K562 (cell line): ENCODE data around the gene PLEKHM2. TPM values are rescaled to one million over a fixed set of nuclear protein-coding genes. Genes with fewer than 3 reads are reported as not detected.

ENCODE experiments used
- ATAC-seq: fragments of 200-7000 bp; cut with Tn5 transposase; 3 replicates; pipeline ENCODE4 v1.9.1; 2020; ENCODE audit warnings: moderate library complexity
- BruUV-seq: library from RNA; stranded (reverse); fragments of 400-500 nt; replicated peaks from 2 replicates; lab custom pipeline; 2021; lab: Mats Ljungman, UMichigan
- CTCF ChIA-PET: fragments of 300-600 bp; formaldehyde crosslinking; extraction: SDS; loops from one replicate; lab custom pipeline; 2021; ENCODE audit warnings: low intra/inter-chr PET ratio; lab: Yijun Ruan, JAX
- POLR2A ChIA-PET: fragments of 300-600, 350-650 bp; sonication (Branson Sonifier 250); formaldehyde crosslinking; extraction: SDS; loops from one replicate; lab custom pipeline; 2021; ENCODE audit warnings: antibody characterized with exemption, inconsistent platforms; lab: Yijun Ruan, JAX
- DNase-seq, 4 experiments: peaks; one replicate each; pipeline versions ENCODE4 v3.0.0 to v3.0.0-alpha.2; 2011 to 2018; ENCODE audit warnings: low spot score in 3 of 4, mixed read lengths in 3 of 4; ENCODE audit errors: extremely low read depth in 1 of 4
- FAIRE-seq: peaks from 2 replicates; lab custom pipeline; 2011; peaks lifted over from hg19 to GRCh38; lab: Jason Lieb, UNC
- H2AFZ ChIP-seq: 2 replicates; pipeline ENCODE4 v1.6.0; 2011; ENCODE audit warnings: low read depth, low read length, control low read depth, inconsistent platforms
- H3K27ac ChIP-seq: fragments of 200-600 bp; 3 replicates; pipeline ENCODE4 v1.8.0; 2011; ENCODE audit warnings: low read depth, mild to moderate bottlenecking, control low read depth, inconsistent platforms, low read length, moderate library complexity, mixed read lengths; ENCODE audit errors: extremely low read depth
- H3K27me3 ChIP-seq, 2 experiments: fragments of 300-600 bp in 1 of 2; 2 replicates in 1 of 2; 3 replicates in 1 of 2; pipeline versions ENCODE4 v1.6.0 to v1.8.0; 2011; ENCODE audit warnings: inconsistent platforms in 2 of 2, low read length in 2 of 2, mild to moderate bottlenecking in 1 of 2, mixed read lengths in 1 of 2, moderate library complexity in 1 of 2; ENCODE audit not compliant: control insufficient read depth in 2 of 2, insufficient read depth in 2 of 2
- H3K36me3 ChIP-seq: fragments of 300-600 bp; 3 replicates; pipeline ENCODE4 v1.8.0; 2011; ENCODE audit warnings: mild to moderate bottlenecking, low read length, inconsistent platforms; ENCODE audit not compliant: control insufficient read depth, insufficient read depth
- H3K4me1 ChIP-seq, 2 experiments: fragments of 200-600 bp in 1 of 2; replicated peaks in 1 of 2; 2 replicates in 1 of 2; 3 replicates in 1 of 2; pipeline versions ENCODE4 v1.5.1 to v1.8.0; 2011; ENCODE audit warnings: inconsistent platforms in 2 of 2, low read length in 2 of 2, mild to moderate bottlenecking in 1 of 2, mixed read lengths in 1 of 2, moderate library complexity in 1 of 2; ENCODE audit not compliant: control insufficient read depth in 2 of 2, insufficient read depth in 2 of 2
- H3K4me2 ChIP-seq: 2 replicates; pipeline ENCODE4 v1.6.1; 2011; ENCODE audit warnings: low read length, control low read depth, inconsistent platforms, mixed read lengths; ENCODE audit not compliant: insufficient read depth
- H3K4me3 ChIP-seq: fragments of 200-600 bp; sonication (generic), shearing (Covaris generic); 2 replicates; pipeline ENCODE4 v1.5.1; 2016; ENCODE audit warnings: control low read depth, inconsistent platforms
- H3K79me2 ChIP-seq: fragments of 200-600 bp; 3 replicates; pipeline ENCODE4 v1.8.0; 2011; ENCODE audit warnings: low read length, inconsistent platforms; ENCODE audit not compliant: control insufficient read depth, insufficient read depth
- H3K9ac ChIP-seq, 2 experiments: 2 replicates each; pipeline versions ENCODE4 v1.6.0 to v1.6.1; 2011; ENCODE audit warnings: low read depth in 2 of 2, low read length in 2 of 2, control low read depth in 1 of 2, inconsistent platforms in 1 of 2, mild to moderate bottlenecking in 1 of 2, mixed read lengths in 1 of 2; ENCODE audit not compliant: insufficient read depth in 1 of 2
- H3K9me1 ChIP-seq: one replicate; pipeline ENCODE4 v1.6.0; 2011; ENCODE audit warnings: inconsistent platforms, mild to moderate bottlenecking, low read length, moderate library complexity; ENCODE audit not compliant: control insufficient read depth, insufficient read depth
- H3K9me3 ChIP-seq: replicated peaks from 2 replicates; pipeline ENCODE4 v1.5.1; 2011; ENCODE audit warnings: low read depth, low read length, inconsistent platforms; ENCODE audit not compliant: control insufficient read depth, insufficient read depth
- H4K20me1 ChIP-seq: replicated peaks from 2 replicates; pipeline ENCODE4 v1.6.1; 2011; ENCODE audit warnings: low read length, inconsistent platforms, mixed read lengths; ENCODE audit not compliant: control insufficient read depth, insufficient read depth
- BCOR ChIP-seq: fragments of 450-650 bp; IDR thresholded peaks from 2 replicates; pipeline ENCODE4 v1.6.1; 2016
- BRCA1 ChIP-seq, 2 experiments: fragments of 450-650 bp in 1 of 2; sonication (generic) in 1 of 2; formaldehyde crosslinking in 1 of 2; IDR thresholded peaks; 2 replicates each; pipeline versions ENCODE4 v1.5.0 to v1.6.1; 2017 to 2020; ENCODE audit warnings: mild to moderate bottlenecking in 1 of 2, missing genetic modification reagents in 1 of 2
- BRF1 ChIP-seq: IDR thresholded peaks from 3 replicates; pipeline ENCODE4 v1.6.1; 2011; ENCODE audit warnings: borderline replicate concordance, mild to moderate bottlenecking; ENCODE audit not compliant: insufficient read length; ENCODE audit errors: extremely low read depth
- CBX1 ChIP-seq: sonication (generic); IDR thresholded peaks from 2 replicates; pipeline ENCODE4 v1.6.1; 2016; ENCODE audit warnings: antibody characterized with exemption, low read depth, mild to moderate bottlenecking
- CBX3 ChIP-seq, 2 experiments: IDR thresholded peaks; 1 replicate in 1 of 2; 2 replicates in 1 of 2; pipeline ENCODE4 v1.6.1; 2012; ENCODE audit warnings: inconsistent platforms in 2 of 2, low read length in 2 of 2, borderline replicate concordance in 1 of 2, control low read depth in 1 of 2
- CXXC5 ChIP-seq: fragments of 250-450 bp; sonication (Bioruptor Pico); IDR thresholded peaks from 2 replicates; pipeline ENCODE4 v1.8.0; 2022; ENCODE audit warnings: inconsistent platforms, mild to moderate bottlenecking, moderate library complexity
- GTF2F1 ChIP-seq: IDR thresholded peaks from 2 replicates; pipeline ENCODE4 v1.6.1; 2011; ENCODE audit warnings: low read depth, low read length, improper control_type of control experiment
- KAT7 ChIP-seq: sonication (generic); formaldehyde crosslinking; IDR thresholded peaks from 2 replicates; pipeline ENCODE4 v1.8.0; 2022; ENCODE audit warnings: missing genetic modification reagents, mild to moderate bottlenecking, borderline replicate concordance
- NFE2L1 ChIP-seq: fragments of 450-650 bp; IDR thresholded peaks from 2 replicates; pipeline ENCODE4 v1.6.1; 2016; ENCODE audit warnings: missing genetic modification characterization, low read depth, mild to moderate bottlenecking, missing compliant biosample characterization, moderate library complexity, borderline replicate concordance
- NFIC ChIP-seq: fragments of 450-650 bp; IDR thresholded peaks from 2 replicates; pipeline ENCODE4 v1.6.1; 2017; ENCODE audit warnings: mild to moderate bottlenecking, inconsistent platforms
- PHF8 ChIP-seq: fragments of 200-600 bp; sonication (generic); IDR thresholded peaks from 2 replicates; pipeline ENCODE4 v1.6.1; 2012; ENCODE audit warnings: mixed run types, mild to moderate bottlenecking, inconsistent platforms, low read length, moderate library complexity, borderline replicate concordance
- POLR2AphosphoS2 ChIP-seq: IDR thresholded peaks from 2 replicates; pipeline ENCODE4 v1.6.1; 2012; ENCODE audit warnings: low read length, improper control_type of control experiment
- SETDB1 ChIP-seq: IDR thresholded peaks from one replicate; pipeline ENCODE4 v1.6.1; 2012; ENCODE audit warnings: low read length, control low read depth, inconsistent platforms
- SNRNP70 ChIP-seq: fragments of 200-400 bp; formaldehyde crosslinking; optimal IDR thresholded peaks from 2 replicates; pipeline ENCODE3; 2017; ENCODE audit warnings: low read depth, low read length
- ZBED1 ChIP-seq: IDR thresholded peaks from 2 replicates; pipeline ENCODE4 v1.6.1; 2014
- ZKSCAN8 ChIP-seq: fragments of 200-800 bp; sonication (Bioruptor generic); IDR thresholded peaks from 2 replicates; pipeline ENCODE4 v1.6.1; 2016; ENCODE audit warnings: missing genetic modification characterization, missing compliant biosample characterization
- ZNF282 ChIP-seq: sonication (generic); formaldehyde crosslinking; IDR thresholded peaks from 2 replicates; pipeline ENCODE4 v1.8.1; 2023; ENCODE audit warnings: missing genetic modification reagents
- ZNF589 ChIP-seq: fragments of 200-800 bp; sonication (Bioruptor generic); IDR thresholded peaks from 2 replicates; pipeline ENCODE4 v1.6.1; 2016; ENCODE audit warnings: low read depth, missing genetic modification characterization, missing compliant biosample characterization
- ZNF785 ChIP-seq: fragments of 250-450 bp; sonication (Bioruptor Pico); IDR thresholded peaks from 2 replicates; pipeline ENCODE4 v1.4.0; 2020; ENCODE audit warnings: mild to moderate bottlenecking
- ZSCAN29 ChIP-seq: fragments of 450-650 bp; IDR thresholded peaks from 2 replicates; pipeline ENCODE4 v1.6.1; 2017
- WGBS: fragments of 100-300 bp; shearing (Covaris generic); methylation state at CpG from one replicate; pipeline ENCODE4 v1.1.6; 2016; ENCODE audit warnings: low coverage, mixed read lengths; ENCODE audit not compliant: insufficient coverage; ENCODE audit errors: missing lambda C conversion rate; 5-methylcytosine and 5-hydroxymethylcytosine counted together
- in situ Hi-C: fragments of 300-500 bp; cut with MboI; formaldehyde crosslinking; loops from 4 replicates; pipeline ENCODE4 v1.15.0; 2018; ENCODE audit warnings: inconsistent platforms, mixed read lengths
- intact Hi-C: fragments of 100-400 bp; cut with micrococcal nuclease; formaldehyde crosslinking; loops from 2 replicates; pipeline ENCODE4 v1.14.2; 2022
- polyA plus RNA-seq, 8 experiments: library from polyadenylated mRNA; depleted of rRNA in 4 of 8; stranded (reverse) in 5 of 8; unstranded in 3 of 8; fragments of >200 nt; fragmentation: Nextera tagmentation in 2 of 8; fragmentation: Illumina TruSeq in 1 of 8; extraction: Ambion mirVana in 2 of 8; extraction: Trizol in 1 of 8; gene quantifications; 2 replicates each; pipeline versions ENCODE4 v1.2.1 to v1.2.3, GENCODE V29; 2011 to 2014; ENCODE audit warnings: inconsistent platforms in 1 of 8, missing spikeins in 1 of 8
- total RNA-seq, 7 experiments: library from RNA; depleted of rRNA in 6 of 7; stranded (reverse); fragments of >200 nt in 6 of 7; fragmentation: Illumina TruSeq in 2 of 7; extraction: Trizol in 2 of 7; gene quantifications; 2 replicates each; pipeline versions ENCODE4 v1.2.1 to v1.2.3, GENCODE V29; 2011 to 2021; ENCODE audit warnings: low replicate concordance in 1 of 7
- TF ChIP-seq, protein P1 (sequence below): IDR thresholded peaks from 2 replicates; pipeline ENCODE4 v1.6.1; 2016; ENCODE audit warnings: missing genetic modification characterization, missing compliant biosample characterization
- TF ChIP-seq, protein P2 (sequence below), 3 experiments: fragments of 200-800 bp in 1 of 3; sonication (Bioruptor generic) in 1 of 3; sonication (generic) in 1 of 3; formaldehyde crosslinking in 1 of 3; IDR thresholded peaks; 2 replicates each; pipeline versions ENCODE4 v1.6.1 to v1.8.0; 2016 to 2022; ENCODE audit warnings: mild to moderate bottlenecking in 2 of 3, missing compliant biosample characterization in 2 of 3, missing genetic modification characterization in 2 of 3, missing genetic modification reagents in 1 of 3

Gene PLEKHM2
- total and polyA plus RNA-seq, 9 of the 15 experiments (the other 6 are each of a cell fraction or from before 2014, with no cell fraction given), result 0.27 to 63.7 (median 33.2) TPM

DNA sequence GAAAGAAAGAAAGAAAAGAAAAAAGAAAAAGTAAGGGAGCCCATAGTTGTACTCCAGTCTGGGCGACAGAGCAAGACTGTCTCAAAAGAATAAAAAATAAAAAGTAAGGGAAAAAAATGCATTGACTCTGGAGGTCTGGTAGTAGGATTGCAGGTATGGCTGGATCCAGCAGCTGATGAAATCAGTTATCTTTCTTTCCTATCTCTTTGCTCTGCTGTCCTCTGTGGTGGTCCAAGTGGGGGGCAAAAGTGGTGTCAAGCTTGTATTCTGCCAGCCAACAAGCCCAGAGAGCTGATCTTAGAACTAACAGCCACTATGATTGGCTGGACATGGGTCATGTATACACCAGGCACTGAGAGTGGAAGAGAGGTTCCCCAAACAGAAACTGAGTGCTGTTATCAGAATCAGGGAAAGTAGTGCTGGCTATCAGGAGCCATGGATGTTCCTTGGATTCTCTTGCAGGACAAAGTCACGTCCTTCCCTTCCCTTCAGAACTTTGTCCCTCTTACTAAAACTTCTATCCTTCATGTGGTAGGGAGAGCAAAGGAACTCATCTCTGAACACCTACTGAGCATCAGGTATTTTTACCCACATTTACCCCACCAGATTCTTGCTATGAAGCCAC lies 71.0 kb downstream of the PLEKHM2 start:
- BruUV-seq, result no TSS peak
- no peaks in the 10 kb centered on the region for H3K9me3 ChIP-seq
- H3K79me2 ChIP-seq, result no peaks in the 10 kb centered on the region
- H3K9ac ChIP-seq, result no peak overlapping the region; a peak in 1 of 4 replicates
- peaks cover 24 to 44% of the 10 kb centered on the region in 2 experiments; a peak in 4 of 5 replicates for H3K27me3 ChIP-seq
- no peak for DNase-seq
- no peaks in the 10 kb centered on the region for H3K9me1 ChIP-seq
- no peak overlapping the region for H3K4me2 ChIP-seq
- FAIRE-seq, result peak; percentile 49
- in situ Hi-C loops, result no loop called here
- ChIA-PET POLR2A (interaction anchor here (1.4 kb wide), 1 partner anchor 9 kb away, joined by 6 read pairs; no protein-coding TSS in a partner anchor), CTCF (no interaction called here)
- 5% methylated on average over 2 of the region's 2 CpGs for WGBS
- H3K27ac ChIP-seq, result no peak overlapping the region
- peaks cover 9% of the 10 kb centered on the region for H4K20me1 ChIP-seq
- intact Hi-C loops, result no loop called here
- H2AFZ ChIP-seq, result no peak overlapping the region
- H3K4me3 ChIP-seq, result no peak overlapping the region
- peaks cover 0 to 29% of the 10 kb centered on the region in 2 experiments; a peak in 2 of 5 replicates for H3K4me1 ChIP-seq
- no peak for ATAC-seq
- H3K36me3 ChIP-seq, result no peaks in the 10 kb centered on the region
- TF ChIP-seq KAT7 (CRISPR knock-in tag) (no peak), BRCA1 (IDR thresholded peaks at IDR 0.05) (no peak), BRCA1 (CRISPR knock-in tag; IDR thresholded peaks at IDR 0.05) (no peak), ZSCAN29 (no peak), SNRNP70 (no peak), ZNF785 (CRISPR knock-in tag) (no peak), SETDB1 (no peak), PHF8 (no peak), CBX1 (no peak), ZBED1 (no peak), ZNF589 (CRISPR knock-in tag) (no peak), POLR2AphosphoS2 (no peak), CXXC5 (no peak), ZKSCAN8 (CRISPR knock-in tag) (no peak), ZNF282 (no peak), GTF2F1 (no peak), NFE2L1 (tag) (no peak), CBX3 (IDR thresholded peaks at IDR 0.05; ENCODE audit: borderline replicate concordance in 1 of 2, low read length in 2 of 2) (no peak), BCOR (peak; percentile 84), BRF1 (no peak), NFIC (no peak)
- TF ChIP-seq, protein P1, sequence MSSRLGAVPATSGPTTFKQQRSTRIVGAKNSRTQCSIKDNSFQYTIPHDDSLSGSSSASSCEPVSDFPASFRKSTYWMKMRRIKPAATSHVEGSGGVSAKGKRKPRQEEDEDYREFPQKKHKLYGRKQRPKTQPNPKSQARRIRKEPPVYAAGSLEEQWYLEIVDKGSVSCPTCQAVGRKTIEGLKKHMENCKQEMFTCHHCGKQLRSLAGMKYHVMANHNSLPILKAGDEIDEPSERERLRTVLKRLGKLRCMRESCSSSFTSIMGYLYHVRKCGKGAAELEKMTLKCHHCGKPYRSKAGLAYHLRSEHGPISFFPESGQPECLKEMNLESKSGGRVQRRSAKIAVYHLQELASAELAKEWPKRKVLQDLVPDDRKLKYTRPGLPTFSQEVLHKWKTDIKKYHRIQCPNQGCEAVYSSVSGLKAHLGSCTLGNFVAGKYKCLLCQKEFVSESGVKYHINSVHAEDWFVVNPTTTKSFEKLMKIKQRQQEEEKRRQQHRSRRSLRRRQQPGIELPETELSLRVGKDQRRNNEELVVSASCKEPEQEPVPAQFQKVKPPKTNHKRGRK, result peak; percentile 47; the same call in 1 of the 2 replicates
- TF ChIP-seq, protein P2, sequence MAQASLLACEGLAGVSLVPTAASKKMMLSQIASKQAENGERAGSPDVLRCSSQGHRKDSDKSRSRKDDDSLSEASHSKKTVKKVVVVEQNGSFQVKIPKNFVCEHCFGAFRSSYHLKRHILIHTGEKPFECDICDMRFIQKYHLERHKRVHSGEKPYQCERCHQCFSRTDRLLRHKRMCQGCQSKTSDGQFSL (CRISPR knock-in tag; IDR thresholded peaks at IDR 0.05), result no peak
- TF ChIP-seq, protein P2 (tag; IDR thresholded peaks at IDR 0.05), result no peak
